PFSK-1 (cell line): ENCODE measurements around the gene RPL29.

Experiments
- POLR2AphosphoS5 ChIP-seq: IDR thresholded peaks from 2 replicates; pipeline ENCODE4 v1.6.1; 2012; ENCODE audit warnings: low read depth, mild to moderate bottlenecking, control low read depth, low read length, moderate library complexity
- REST ChIP-seq, 2 experiments: IDR thresholded peaks; 2 replicates each; pipeline versions ENCODE4 v1.6.1 to v1.8.0; 2011 to 2012; ENCODE audit warnings: low read depth in 2 of 2, low read length in 2 of 2, control low read depth in 1 of 2, inconsistent platforms in 1 of 2, mild to moderate bottlenecking in 1 of 2, moderate library complexity in 1 of 2; ENCODE audit not compliant: insufficient read depth in 1 of 2
- SIN3A ChIP-seq: IDR thresholded peaks from 2 replicates; pipeline ENCODE4 v1.6.1; 2012; ENCODE audit warnings: mild to moderate bottlenecking, low read length, moderate library complexity, borderline replicate concordance; ENCODE audit not compliant: insufficient read depth
- TAF1 ChIP-seq: IDR thresholded peaks from 2 replicates; pipeline ENCODE4 v1.6.1; 2012; ENCODE audit warnings: low read length, control low read depth, borderline replicate concordance; ENCODE audit not compliant: insufficient read depth

GRCh38 chr3:52026041-52026440 is 30.3 kb upstream of the RPL29 start:
- TF ChIP-seq SIN3A (no peak), POLR2AphosphoS5 (no peak), REST (IDR thresholded peaks at IDR 0.05; ENCODE audit: insufficient read depth in 1 of 2, low read depth in 2 of 2, low read length in 2 of 2) (no peak), TAF1 (no peak)
